ENCODE results near the gene LIPC. TPM values are rescaled to one million over a fixed set of nuclear protein-coding genes. Genes with fewer than 3 reads are reported as not detected.

Gene LIPC
- total and polyA plus RNA-seq, 2 experiments from 2014 or later = not detected

GRCh38 chr15:58523634-58524033, 91.8 kb downstream of the LIPC start:
- no peaks in the 10 kb centered on the region for H3K9me2 ChIP-seq (ENCODE audit: insufficient read depth)
- no peaks in the 10 kb centered on the region for H3K36me3 Mint-ChIP-seq (ENCODE audit: low read depth)
- TF ChIP-seq ZNF114 (CRISPR knock-in tag; IDR thresholded peaks at IDR 0.05) = no peak
- TF ChIP-seq REST (IDR thresholded peaks at IDR 0.05; ENCODE audit: unreplicated experiment) = no peak
- TF ChIP-seq ETS1 (IDR thresholded peaks at IDR 0.05) = no peak
- TF ChIP-seq CREB1 (CRISPR knock-in tag; IDR thresholded peaks at IDR 0.05; ENCODE audit: low read depth) = no peak
- no peak for TF ChIP-seq NANOG (IDR thresholded peaks at IDR 0.05; ENCODE audit: borderline replicate concordance)
- no peak for TF ChIP-seq JUNB (IDR thresholded peaks at IDR 0.05; ENCODE audit: unreplicated experiment)
- TF ChIP-seq ZNF462 (CRISPR knock-in tag; IDR thresholded peaks at IDR 0.05) = no peak
- TF ChIP-seq STAT1 (IDR thresholded peaks at IDR 0.05; ENCODE audit: unreplicated experiment) = no peak
- no peak for TF ChIP-seq ZNF331 (CRISPR knock-in tag; IDR thresholded peaks at IDR 0.05; ENCODE audit: low read depth)
- TF ChIP-seq EZH2 (IDR thresholded peaks at IDR 0.05; ENCODE audit: low read depth, unreplicated experiment) = no peak
- no peak for TF ChIP-seq POLR2AphosphoS5 (IDR thresholded peaks at IDR 0.05; ENCODE audit: low read depth)
- no peak for TF ChIP-seq CTCF (conservative IDR thresholded peaks at IDR 0.05; ENCODE audit: low read depth in 2 of 2)
- no peak for TF ChIP-seq EZH2phosphoT487 (IDR thresholded peaks at IDR 0.05; ENCODE audit: unreplicated experiment)
- H4K20me1 ChIP-seq (replicated peaks; ENCODE audit: insufficient read depth) = no peaks in the 10 kb centered on the region
- peaks cover 16% of the 10 kb centered on the region for H3K4me1 Mint-ChIP-seq
- H3F3A ChIP-seq (replicated peaks; ENCODE audit: low read depth) = no peaks in the 10 kb centered on the region
- H3K9me3 Mint-ChIP-seq = no peaks in the 10 kb centered on the region
- no peaks in the 10 kb centered on the region for H3K36me3 ChIP-seq (ENCODE audit: insufficient read depth)
- H3K4me1 ChIP-seq (ENCODE audit: insufficient read depth) = peaks cover 7% of the 10 kb centered on the region
- H3K79me2 ChIP-seq (replicated peaks; ENCODE audit: insufficient read depth) = no peaks in the 10 kb centered on the region
- H3K4me3 Mint-ChIP-seq = no peak overlapping the region
- peaks cover under 1% of the 10 kb centered on the region for H3K27me3 Mint-ChIP-seq (ENCODE audit: insufficient read depth, low read depth, poor library complexity)
- H3K27ac Mint-ChIP-seq = no peak overlapping the region
- DNase-seq (ENCODE audit: low spot score) (no peak), ATAC-seq (no peak)
- H3K4me3 ChIP-seq = no peak overlapping the region
- no peaks in the 10 kb centered on the region for H3K27me3 ChIP-seq (ENCODE audit: insufficient read depth)
- no peak overlapping the region for H3K4me2 ChIP-seq
- H2AFZ ChIP-seq = no peak overlapping the region
- H3K27ac ChIP-seq (ENCODE audit: low read depth) = no peak overlapping the region
